Vein endothelial cell (primary cell): ENCODE results near the gene LRRC37A2. TPM values are rescaled to one million over a fixed set of nuclear protein-coding genes. Genes with fewer than 3 reads are reported as not detected.

Source experiments
- small RNA-seq: library from RNA; depleted of rRNA; stranded (forward); fragments of <200 nt; gene quantifications from one replicate; pipeline ENCODE3, GENCODE V24; 2012
- total RNA-seq: library from RNA; depleted of rRNA; stranded (reverse); fragments of >200 nt; gene quantifications from 2 replicates; pipeline ENCODE4 v1.2.3, GENCODE V29; 2012

Gene LRRC37A2
- 4.2 and 11.7 TPM in 2 replicates for total RNA-seq

DNA sequence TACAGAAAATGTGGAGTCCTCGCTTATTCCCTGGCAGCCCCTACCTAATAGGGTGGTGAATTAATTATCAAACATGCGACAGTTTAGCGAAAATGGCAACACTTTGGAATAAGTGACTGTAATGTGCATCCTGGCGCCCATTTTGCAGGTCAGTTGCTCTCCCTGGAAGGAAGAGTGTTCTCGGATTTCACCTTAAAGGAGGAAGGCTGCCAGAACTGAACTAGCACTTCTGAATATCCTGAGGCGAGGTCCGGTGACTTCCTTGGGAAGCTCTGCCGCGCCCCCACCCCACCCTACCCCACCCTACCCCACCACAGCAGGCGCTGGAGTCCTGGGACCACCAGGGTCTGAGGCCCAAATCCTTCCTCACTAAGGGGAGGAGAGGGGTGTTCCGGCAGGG is at the start of gene LRRC37A2:
LRRC37A2 (plus strand) TSS at position 301 of the 400 bp plus-strand sequence. CDS start 245 bp downstream, outside the sequence.

DNA sequence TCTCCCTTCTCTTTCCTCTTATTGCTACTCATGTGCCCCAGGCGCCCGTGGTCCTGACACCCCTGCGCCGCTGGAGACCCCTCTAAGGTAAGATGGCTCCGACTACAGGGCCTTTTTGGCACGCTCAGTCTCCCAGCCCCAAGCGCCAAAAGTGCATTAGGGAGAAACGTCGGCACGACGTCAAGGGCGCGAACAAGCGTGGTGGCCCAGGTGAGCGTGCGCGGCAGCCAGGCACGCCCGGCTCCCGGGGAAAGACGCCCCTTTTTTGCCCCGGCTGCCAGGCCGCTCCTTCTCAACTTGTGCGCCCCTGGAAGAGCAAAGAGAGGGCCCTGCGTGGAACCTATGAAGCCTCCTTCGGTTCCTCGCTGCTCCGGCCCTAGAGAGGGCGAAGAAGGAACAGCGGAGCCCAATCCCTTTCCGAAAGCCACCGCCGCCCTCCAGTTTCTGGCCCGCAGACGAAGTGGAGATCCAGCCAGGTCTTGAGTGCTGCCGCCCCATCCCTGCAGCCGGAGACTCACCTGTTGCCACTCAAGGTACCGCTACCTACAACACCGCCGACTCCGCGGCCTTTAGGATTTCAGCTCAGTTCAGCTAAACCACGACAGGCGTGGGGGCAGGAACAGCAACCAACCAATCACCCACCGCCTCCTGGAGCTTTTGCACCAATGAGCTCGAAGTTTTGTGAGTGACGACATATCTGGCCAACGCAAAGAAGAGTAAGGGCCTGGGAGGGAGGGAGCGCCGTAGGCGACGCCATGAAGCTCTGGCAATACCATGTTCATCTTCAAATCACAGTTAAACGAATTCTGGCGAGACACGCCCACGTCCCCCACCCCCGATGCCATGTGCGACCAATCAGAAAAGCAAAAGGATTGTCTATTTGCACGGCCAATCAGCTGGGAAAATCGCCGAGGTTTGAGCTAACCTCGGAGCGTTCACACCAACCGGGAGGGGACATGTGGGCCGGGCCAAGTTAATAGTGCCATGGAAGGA is 67.1 kb downstream of the LRRC37A2 start, which contains the start of gene ARL17A:
ARL17A (minus strand) TSS at position 609 of the 993 bp plus-strand sequence. CDS start 3,369 bp downstream, outside the sequence.

DNA sequence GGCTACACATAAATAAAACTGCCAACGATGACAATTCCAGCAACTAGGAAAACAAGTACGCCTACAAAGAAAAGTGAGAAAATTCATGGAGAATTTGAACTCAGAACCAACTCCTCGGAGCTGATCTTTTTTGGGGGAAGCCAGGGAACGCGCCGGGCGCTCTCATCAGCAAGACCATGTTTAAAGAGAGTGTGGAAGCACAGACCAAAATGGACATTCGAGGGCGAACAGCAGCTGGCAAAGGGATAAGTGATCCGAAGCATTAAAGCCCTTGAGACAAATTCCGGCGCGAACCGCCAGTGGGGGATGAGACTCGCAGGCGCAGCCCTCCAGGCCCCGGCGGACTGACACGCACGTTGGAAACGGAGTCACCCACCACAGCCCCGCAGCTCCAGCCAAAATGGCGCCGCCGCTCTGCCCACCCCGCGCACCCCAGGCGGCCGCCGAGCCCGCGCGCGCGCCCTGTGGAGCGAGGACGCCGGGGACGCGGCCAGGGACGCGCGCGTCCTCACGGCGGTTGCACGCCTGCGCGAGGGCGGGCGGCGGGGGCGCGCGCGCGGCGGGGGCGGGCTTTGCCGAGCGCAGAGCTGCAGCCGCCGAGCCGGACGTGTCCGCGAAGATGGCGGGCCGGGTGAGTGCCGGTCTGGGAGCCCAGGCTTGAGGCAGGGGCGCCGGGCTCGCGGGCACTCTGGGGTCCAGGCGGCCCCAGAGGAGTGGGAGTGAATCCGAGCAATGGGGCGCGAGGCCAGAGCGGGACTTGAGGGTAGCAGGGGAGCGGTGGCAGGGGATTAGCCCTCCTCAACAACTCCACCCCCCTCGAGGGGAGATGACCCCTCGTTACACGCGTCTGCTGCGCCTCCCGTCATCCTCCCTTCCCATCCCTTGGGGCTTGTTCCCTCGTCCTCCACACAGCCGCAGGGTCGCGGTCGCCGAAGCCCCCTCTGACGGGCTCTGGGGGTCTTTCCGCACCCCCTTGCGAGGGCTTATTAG is 78.2 kb downstream of the LRRC37A2 start, which contains the start of gene NSF:
NSF (plus strand) TSS at position 513 of the 990 bp plus-strand sequence; CDS start at position 620, 107 bp downstream.

Small RNA genes lying within 50 kb of the gene (small RNA-seq; reads per million reads assigned to genes)
- gene RN7SL199P: not detected

Other genes with a start within 250 kb of the LRRC37A2 start
- 1.3 and 5.1 TPM in 2 replicates for gene LRRC37A, start 217.3 kb upstream of the LRRC37A2 start, total RNA-seq
- gene ARL17B, start 150.7 kb upstream of the LRRC37A2 start, total RNA-seq: 3.9 and 5.2 TPM in 2 replicates
- gene ARL17A, start 67.2 kb downstream of the LRRC37A2 start, total RNA-seq: 2.6 and 4.4 TPM in 2 replicates
- gene NSF, start 78.2 kb downstream of the LRRC37A2 start, total RNA-seq: 36.3 and 48.3 TPM in 2 replicates